ENCODE measurements around the gene PIGB.

DNA sequence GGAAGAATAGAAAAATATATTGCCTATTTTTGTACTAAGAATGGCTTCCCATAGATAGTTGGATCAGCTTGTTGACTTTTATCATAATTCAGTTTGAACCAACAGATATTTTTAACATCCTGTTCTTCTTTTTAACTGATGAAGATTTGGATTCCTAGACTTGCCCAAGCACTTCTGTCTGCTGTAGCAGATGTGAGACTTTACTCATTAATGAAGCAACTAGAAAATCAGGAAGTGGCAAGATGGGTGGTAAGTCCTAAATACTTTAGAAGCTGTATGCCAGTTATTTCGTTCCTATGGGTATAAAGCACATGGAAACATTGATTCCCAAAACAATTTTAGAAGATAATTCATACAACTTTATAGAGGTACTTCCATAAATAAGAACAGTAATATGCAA lies 8.4 kb downstream of the PIGB start:
- TF ChIP-seq, protein P1, sequence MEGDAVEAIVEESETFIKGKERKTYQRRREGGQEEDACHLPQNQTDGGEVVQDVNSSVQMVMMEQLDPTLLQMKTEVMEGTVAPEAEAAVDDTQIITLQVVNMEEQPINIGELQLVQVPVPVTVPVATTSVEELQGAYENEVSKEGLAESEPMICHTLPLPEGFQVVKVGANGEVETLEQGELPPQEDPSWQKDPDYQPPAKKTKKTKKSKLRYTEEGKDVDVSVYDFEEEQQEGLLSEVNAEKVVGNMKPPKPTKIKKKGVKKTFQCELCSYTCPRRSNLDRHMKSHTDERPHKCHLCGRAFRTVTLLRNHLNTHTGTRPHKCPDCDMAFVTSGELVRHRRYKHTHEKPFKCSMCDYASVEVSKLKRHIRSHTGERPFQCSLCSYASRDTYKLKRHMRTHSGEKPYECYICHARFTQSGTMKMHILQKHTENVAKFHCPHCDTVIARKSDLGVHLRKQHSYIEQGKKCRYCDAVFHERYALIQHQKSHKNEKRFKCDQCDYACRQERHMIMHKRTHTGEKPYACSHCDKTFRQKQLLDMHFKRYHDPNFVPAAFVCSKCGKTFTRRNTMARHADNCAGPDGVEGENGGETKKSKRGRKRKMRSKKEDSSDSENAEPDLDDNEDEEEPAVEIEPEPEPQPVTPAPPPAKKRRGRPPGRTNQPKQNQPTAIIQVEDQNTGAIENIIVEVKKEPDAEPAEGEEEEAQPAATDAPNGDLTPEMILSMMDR (conservative IDR thresholded peaks at IDR 0.05 in 1 of 2, IDR thresholded peaks at IDR 0.05 in 1 of 2; ENCODE audit: low read depth in 1 of 2, low read length in 2 of 2), result no peak
- no peak for TF ChIP-seq EZH2 (IDR thresholded peaks at IDR 0.05; ENCODE audit: low read length, missing control alignments)

All from fibroblast of lung (primary cell).